ENCODE results near the gene ASPM.
"Not testable (repeated sequence)": the region's sequence is repeated elsewhere in the genome, so short reads cannot be mapped to it uniquely, and the experiment has no call there.

The ASPM gene

GRCh38 chr1:197143276-197143675 is 3.2 kb downstream of the ASPM start:
- no peak for DNase-seq (ENCODE audit: low read depth)

GRCh38 chr1:197141575-197141974 is 4.9 kb downstream of the ASPM start:
- no peak for DNase-seq (ENCODE audit: low read depth)

DNA sequence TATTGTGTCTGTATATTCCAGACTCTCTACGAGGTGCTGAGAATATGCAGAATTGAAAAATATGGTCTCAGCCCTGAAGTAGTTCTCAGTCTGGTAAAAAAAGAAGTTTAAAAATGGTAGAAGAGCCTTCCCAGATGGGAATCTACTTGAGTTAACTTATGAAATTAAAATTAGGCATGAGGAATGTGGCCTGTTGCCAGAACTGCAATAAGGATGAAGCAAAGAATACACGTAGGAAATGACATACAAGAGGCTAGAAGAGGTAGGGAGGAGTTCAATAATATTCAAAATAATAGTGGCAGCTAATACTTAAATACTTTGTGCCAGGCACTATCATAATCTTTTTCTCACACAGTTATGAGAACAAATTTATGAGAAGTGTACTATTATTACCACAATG is 6.3 kb downstream of the ASPM start:
- DNase-seq (ENCODE audit: low read depth): no peak

GRCh38 chr1:197139169-197139568 is 7.3 kb downstream of the ASPM start:
- DNase-seq (ENCODE audit: low read depth): no peak

DNA sequence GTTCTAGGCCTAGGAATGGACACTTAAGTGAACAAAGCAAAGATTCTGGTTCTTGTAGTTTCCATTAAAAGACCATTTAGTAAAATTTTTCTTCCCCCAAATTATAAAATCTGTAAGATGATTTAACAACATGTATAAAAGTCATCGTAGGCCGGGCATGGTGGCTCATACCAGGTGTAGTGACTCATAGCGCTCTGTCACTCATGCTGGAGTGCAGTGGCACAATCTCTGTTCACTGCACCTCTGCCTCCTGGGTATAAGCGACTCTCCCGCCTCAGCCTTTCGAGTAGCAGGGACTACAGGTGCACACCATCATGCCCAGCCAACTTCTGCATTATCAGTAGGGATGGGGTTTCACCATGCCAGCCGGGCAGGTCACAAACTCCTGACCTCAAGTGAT is 9.1 kb downstream of the ASPM start:
- DNase-seq (ENCODE audit: low read depth): no peak

GRCh38 chr1:197130677-197131304 is 15.7 kb downstream of the ASPM start:
- DNase-seq (ENCODE audit: low read depth): no peak

- no peak for DNase-seq (ENCODE audit: low read depth)
Observed at GRCh38 chr1:197129698-197130097, 16.8 kb downstream of the ASPM start.

GRCh38 chr1:197127246-197127912 is 19.1 kb downstream of the ASPM start:
- no peak for DNase-seq (ENCODE audit: low read depth)

GRCh38 chr1:197126691-197127090 is 19.8 kb downstream of the ASPM start:
- no peak for DNase-seq (ENCODE audit: low read depth)

DNA sequence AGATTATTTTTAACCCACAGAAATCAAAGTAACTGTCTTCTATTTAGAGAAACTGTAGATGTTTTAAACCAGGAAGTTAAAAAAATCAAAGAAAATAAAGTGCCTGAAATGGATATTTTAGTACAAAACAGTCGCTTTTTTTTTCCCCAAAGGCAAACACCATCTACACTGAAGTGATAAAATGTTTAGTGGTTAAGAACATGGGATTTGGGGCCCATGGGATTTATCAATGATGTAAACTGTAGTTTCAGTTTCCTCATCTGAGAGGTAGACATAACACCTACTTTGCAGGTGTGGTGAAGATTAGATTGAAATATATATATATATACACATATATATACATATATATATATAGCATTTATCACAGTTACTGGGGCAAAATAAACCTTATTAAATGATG is 22.1 kb downstream of the ASPM start:
- no peak for DNase-seq (ENCODE audit: low read depth)

DNA sequence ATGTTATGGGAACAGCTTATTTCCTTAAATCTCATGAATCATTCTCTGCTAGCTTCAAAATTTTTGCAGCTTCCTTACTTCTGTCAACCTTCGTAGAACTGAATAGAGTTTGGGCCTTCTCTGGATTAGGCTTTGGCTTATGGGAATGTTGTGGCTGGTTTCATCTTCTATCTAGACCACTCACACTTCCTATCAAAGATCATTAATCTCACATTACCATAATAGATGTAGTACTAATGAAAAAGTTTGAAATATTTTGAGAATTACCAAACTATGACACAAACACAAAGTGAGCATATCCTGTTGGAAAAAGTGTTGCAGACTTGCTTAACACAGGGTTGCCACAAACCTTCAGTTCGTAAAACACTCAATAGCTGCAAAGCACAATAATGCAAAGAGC is 30.3 kb downstream of the ASPM start:
- no peak for DNase-seq (ENCODE audit: low read depth)

DNA sequence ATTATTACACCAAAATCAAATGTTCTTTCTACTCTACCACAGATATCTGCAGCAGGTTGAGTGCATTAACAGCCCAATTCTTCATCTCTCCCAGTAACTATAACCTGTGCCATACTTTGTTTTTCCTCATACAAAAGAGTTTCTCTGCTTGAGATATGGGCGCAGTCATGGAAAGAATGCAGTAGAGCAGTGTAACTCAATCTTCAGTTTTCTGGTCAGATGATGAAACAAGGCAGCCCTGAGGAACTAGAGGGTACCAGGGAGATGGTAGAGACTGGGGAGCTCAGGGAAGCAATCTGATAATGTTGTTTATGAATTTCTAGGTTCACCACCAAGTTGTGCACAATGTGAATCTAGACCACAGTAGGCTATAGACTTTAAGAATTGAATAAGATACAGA is 39.6 kb downstream of the ASPM start:
- no peak for DNase-seq (ENCODE audit: low read depth)

- no peak for DNase-seq (ENCODE audit: low read depth)
Observed at GRCh38 chr1:197103300-197103699, 43.2 kb downstream of the ASPM start.

DNA sequence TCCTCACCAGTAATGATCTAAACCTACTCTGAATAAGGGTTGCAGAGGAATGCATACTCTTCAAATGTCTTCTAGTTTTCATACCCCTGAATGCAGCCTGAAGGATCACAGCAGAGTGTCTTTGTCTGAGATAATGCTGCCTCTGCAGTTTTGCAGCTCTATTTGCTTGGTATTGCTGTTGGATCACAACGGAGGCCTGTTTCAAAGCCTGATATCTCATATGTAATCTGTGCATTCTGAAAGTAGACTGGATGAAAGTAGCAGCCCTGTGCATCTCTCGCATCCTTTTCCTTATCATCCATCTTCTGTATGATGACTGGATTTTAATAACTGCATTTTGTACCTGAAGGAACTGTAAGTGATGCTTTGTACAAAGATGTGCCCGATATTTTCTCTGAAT is 44.5 kb downstream of the ASPM start:
- no peak for DNase-seq (ENCODE audit: low read depth)

GRCh38 chr1:197100677-197101076 is 45.8 kb downstream of the ASPM start:
- DNase-seq (ENCODE audit: low read depth): no peak

GRCh38 chr1:197099444-197099843 is 47.0 kb downstream of the ASPM start:
- no peak for DNase-seq (ENCODE audit: low read depth)

DNA sequence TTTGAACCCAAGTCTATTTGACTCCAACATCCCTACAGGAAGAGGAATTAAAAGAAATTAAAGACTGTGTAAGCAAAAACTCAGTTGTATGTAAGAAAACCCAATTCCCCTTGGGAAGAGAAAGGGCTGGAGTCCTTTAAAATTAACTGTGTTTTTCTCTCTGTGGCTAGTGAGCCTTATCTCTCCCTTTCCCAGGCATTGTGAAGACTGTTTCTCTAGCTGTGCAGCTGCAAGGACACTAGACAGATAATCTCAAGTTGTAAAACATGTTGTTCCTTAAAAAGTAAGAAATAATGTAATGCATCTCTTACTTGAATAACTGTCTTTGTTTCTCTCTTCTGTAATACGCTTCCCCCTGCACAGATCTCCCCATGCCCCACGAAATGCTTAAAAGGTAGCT is 49.5 kb downstream of the ASPM start:
- not testable (repeated sequence) for DNase-seq (ENCODE audit: low read depth)

DNA sequence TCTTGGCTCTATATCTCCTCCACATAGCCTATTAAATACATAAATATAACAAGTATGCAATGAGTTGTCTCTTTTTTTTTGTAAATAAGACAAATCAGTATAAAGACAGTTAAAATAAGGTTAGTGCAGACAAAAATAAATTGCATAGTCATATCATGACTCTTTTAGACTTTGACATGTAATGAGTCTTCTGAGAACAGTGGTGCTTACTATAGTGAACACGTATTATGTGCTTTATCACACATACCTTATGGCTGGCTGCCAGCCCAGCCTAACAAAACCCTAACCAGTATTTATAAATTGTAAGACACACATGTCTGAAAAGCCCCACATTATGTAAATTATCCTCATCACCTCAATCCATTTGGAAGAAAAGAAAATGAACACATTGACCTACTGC is 50.3 kb downstream of the ASPM start:
- no peak for DNase-seq (ENCODE audit: low read depth)

- DNase-seq (ENCODE audit: low read depth): no peak
Observed at GRCh38 chr1:197093226-197093885, 53.1 kb downstream of the ASPM start.

DNA sequence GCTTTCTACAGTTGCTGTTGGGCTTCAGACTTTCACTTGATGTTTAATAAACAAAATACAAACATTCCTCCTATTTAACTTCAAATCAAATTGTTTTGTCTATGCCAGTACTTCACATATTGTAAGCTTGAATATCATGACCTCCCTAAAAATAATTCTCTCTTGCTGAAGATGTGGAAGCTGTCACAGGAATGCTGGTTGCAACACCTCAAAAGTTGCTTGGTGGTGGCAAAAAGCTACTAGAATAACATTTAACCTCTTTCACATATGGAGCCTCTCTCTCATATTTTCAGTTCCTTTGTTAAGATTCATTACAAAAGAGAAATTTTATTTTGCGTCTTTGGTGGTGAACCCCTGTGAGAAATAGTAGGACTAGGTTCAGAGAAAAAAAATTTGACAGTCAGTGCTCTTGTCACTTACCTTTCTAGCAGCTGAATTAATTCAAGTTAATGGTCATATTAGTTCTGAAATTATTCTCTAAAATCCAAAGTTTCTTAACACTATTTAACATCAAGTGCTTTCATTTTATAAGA is 53.9 kb downstream of the ASPM start:
- no peak for DNase-seq (ENCODE audit: low read depth)

DNA sequence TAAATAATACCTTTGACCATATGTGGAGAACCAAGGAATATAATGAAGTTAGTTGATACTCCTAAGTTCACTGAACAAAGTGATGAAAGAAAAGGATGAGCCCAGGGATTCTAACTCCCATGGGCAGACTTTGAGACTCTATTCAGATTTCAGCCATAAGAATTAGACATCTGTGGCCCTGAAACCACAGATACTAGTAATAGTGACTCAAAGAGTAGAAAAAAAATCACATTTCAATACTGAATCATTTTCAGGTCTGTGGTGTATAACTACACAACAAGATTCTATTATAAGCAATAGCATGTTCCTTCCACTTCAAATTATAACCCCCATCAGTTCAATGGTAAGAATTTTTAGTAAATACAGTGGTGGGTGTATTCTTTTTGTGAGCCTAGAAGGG is 63.0 kb downstream of the ASPM start:
- no peak for DNase-seq (ENCODE audit: low read depth)

DNA sequence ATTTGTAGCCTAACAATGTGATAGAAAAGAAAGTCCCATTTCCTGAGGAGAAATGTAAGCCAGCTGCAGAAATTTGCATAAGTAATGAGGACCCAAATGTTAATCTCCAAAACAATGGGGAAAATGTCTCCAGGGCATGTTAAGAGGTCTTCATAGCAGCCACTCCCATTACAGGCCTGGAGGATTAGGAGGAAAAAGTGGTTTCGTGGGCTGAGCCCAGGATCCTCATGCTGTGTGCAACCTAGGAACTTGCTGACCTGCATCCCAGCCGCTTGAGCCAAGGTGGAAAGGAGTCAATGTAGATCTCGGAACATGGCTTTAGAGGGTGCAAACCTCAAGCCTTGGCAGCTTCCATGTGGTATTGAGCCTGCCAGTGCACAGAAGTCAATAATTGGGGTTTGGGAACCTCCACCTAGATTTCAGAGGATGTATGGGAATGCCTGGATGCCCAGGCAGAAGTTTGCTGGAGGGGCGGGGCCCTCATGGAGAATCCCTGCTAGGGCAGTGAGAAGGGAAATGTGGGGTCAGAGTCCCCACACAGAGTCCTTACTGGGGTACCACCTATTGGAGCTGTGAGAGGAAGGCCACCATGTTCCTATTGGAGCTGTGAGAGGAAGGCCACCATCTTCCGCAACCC is 65.2 kb downstream of the ASPM start:
- DNase-seq (ENCODE audit: low read depth): no peak

DNA sequence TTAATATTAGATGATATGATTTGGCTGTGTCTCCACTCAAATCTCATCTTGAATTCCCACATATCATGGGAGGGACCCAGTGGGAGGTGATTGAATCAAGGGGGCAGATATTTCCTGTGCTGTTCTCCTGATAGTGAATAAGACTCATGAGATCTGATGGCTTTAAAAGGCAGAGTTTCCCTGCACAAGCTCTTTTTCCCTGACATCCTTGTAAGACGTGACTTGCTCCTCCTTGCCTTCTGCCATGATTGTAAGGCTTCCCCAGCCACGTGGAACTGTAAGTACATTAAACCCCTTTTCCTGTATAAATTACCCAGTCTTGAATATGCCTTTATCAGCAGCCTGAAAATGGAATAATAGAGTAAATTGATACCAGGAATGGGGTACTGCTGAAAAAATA is 66.1 kb downstream of the ASPM start:
- DNase-seq (ENCODE audit: low read depth): no peak
